WTC11 (cell line): ENCODE data around the gene NID2. TPM values are rescaled to one million over a fixed set of nuclear protein-coding genes. Genes with fewer than 3 reads are reported as not detected.

Experiments
- ATAC-seq: fragments of 200-7000 bp; cut with Tn5 transposase; 2 replicates; pipeline ENCODE4 v1.10.0; 2021; ENCODE audit warnings: mild to moderate bottlenecking, moderate library complexity
- CTCF ChIA-PET: fragments of 300-600 bp; sonication (Branson Sonifier 250); formaldehyde crosslinking; loops from one replicate; lab custom pipeline; 2021; ENCODE audit warnings: antibody characterized with exemption; lab: Charles Lee
- POLR2A ChIA-PET: fragments of 350-600 bp; sonication (Branson Sonifier 250); formaldehyde crosslinking; loops from one replicate; lab custom pipeline; 2021; ENCODE audit warnings: antibody characterized with exemption; lab: Charles Lee
- DNase-seq: peaks from one replicate; pipeline ENCODE4 v3.0.0; 2021; ENCODE audit warnings: low spot score
- H3K27ac Mint-ChIP-seq: 2 replicates; pipeline ENCODE4 v1.8.0; 2021; ENCODE audit warnings: mixed read lengths
- H3K27me3 Mint-ChIP-seq: 2 replicates; pipeline ENCODE4 v1.8.0; 2021; ENCODE audit warnings: low read depth, mild to moderate bottlenecking, moderate library complexity, mixed read lengths
- H3K36me3 Mint-ChIP-seq: 2 replicates; pipeline ENCODE4 v1.8.0; 2021; ENCODE audit warnings: mixed read lengths
- H3K4me1 Mint-ChIP-seq: 2 replicates; pipeline ENCODE4 v1.8.0; 2022; ENCODE audit warnings: mixed read lengths
- H3K4me3 Mint-ChIP-seq: 2 replicates; pipeline ENCODE4 v1.8.0; 2021; ENCODE audit warnings: mild to moderate bottlenecking, moderate library complexity, mixed read lengths
- H3K9me3 Mint-ChIP-seq: 2 replicates; pipeline ENCODE4 v1.8.0; 2021; ENCODE audit warnings: mixed read lengths
- ATF1 ChIP-seq: sonication (generic); formaldehyde crosslinking; IDR thresholded peaks from 2 replicates; pipeline ENCODE4 v1.8.1; 2023; ENCODE audit warnings: mild to moderate bottlenecking, moderate library complexity, missing genetic modification reagents
- ATF3 ChIP-seq: sonication (generic); formaldehyde crosslinking; conservative IDR thresholded peaks from 2 replicates; pipeline ENCODE4 v1.8.1; 2022; ENCODE audit warnings: mild to moderate bottlenecking, missing genetic modification reagents
- CBFB ChIP-seq: sonication (generic); formaldehyde crosslinking; IDR thresholded peaks from 2 replicates; pipeline ENCODE4 v1.8.1; 2022; ENCODE audit warnings: mild to moderate bottlenecking, low read depth, missing genetic modification reagents
- CREB1 ChIP-seq: sonication (generic); formaldehyde crosslinking; IDR thresholded peaks from 2 replicates; pipeline ENCODE4 v1.8.0; 2023; ENCODE audit warnings: mild to moderate bottlenecking, missing genetic modification reagents
- ESRRA ChIP-seq: sonication (generic); formaldehyde crosslinking; IDR thresholded peaks from 2 replicates; pipeline ENCODE4 v1.8.1; 2022; ENCODE audit warnings: mild to moderate bottlenecking, missing genetic modification reagents, borderline replicate concordance
- ETV6 ChIP-seq: sonication (generic); formaldehyde crosslinking; IDR thresholded peaks from 2 replicates; pipeline ENCODE4 v1.8.1; 2022; ENCODE audit warnings: mild to moderate bottlenecking, missing genetic modification reagents
- FOXP1 ChIP-seq: sonication (generic); formaldehyde crosslinking; IDR thresholded peaks from 2 replicates; pipeline ENCODE4 v1.8.0; 2022; ENCODE audit warnings: missing genetic modification reagents, mild to moderate bottlenecking, moderate library complexity, borderline replicate concordance
- JAZF1 ChIP-seq: fragments of 250-450 bp; sonication (Bioruptor Pico); IDR thresholded peaks from 2 replicates; pipeline ENCODE4 v1.9.0; 2021; ENCODE audit warnings: moderate library complexity, mild to moderate bottlenecking, inconsistent platforms
- MLX ChIP-seq: sonication (generic); formaldehyde crosslinking; IDR thresholded peaks from 2 replicates; pipeline ENCODE4 v1.8.1; 2023; ENCODE audit warnings: mild to moderate bottlenecking, missing genetic modification reagents, moderate library complexity
- NR3C1 ChIP-seq: sonication (generic); formaldehyde crosslinking; conservative IDR thresholded peaks from 2 replicates; pipeline ENCODE4 v1.8.1; 2023; ENCODE audit warnings: low read depth, mild to moderate bottlenecking, missing genetic modification reagents
- SMAD4 ChIP-seq: sonication (generic); formaldehyde crosslinking; IDR thresholded peaks from 2 replicates; pipeline ENCODE4 v1.8.0; 2022; ENCODE audit warnings: mild to moderate bottlenecking, missing genetic modification reagents
- TP53 ChIP-seq: sonication (generic); formaldehyde crosslinking; IDR thresholded peaks from 2 replicates; pipeline ENCODE4 v1.8.1; 2023; ENCODE audit warnings: mild to moderate bottlenecking, missing genetic modification reagents
- ZNF138 ChIP-seq: sonication (generic); formaldehyde crosslinking; conservative IDR thresholded peaks from 2 replicates; pipeline ENCODE4 v1.8.1; 2022; ENCODE audit warnings: mild to moderate bottlenecking, moderate library complexity, missing genetic modification reagents
- ZNF219 ChIP-seq: sonication (generic); formaldehyde crosslinking; IDR thresholded peaks from 2 replicates; pipeline ENCODE4 v1.8.0; 2023; ENCODE audit warnings: missing genetic modification reagents, mild to moderate bottlenecking, borderline replicate concordance
- ZNF263 ChIP-seq: sonication (generic); formaldehyde crosslinking; IDR thresholded peaks from 2 replicates; pipeline ENCODE4 v1.8.1; 2022; ENCODE audit warnings: low read depth, mild to moderate bottlenecking, moderate library complexity, missing genetic modification reagents
- ZNF396 ChIP-seq: fragments of 250-450 bp; sonication (Bioruptor Pico); IDR thresholded peaks from 2 replicates; pipeline ENCODE4 v1.8.0; 2021; ENCODE audit warnings: mild to moderate bottlenecking, moderate library complexity, borderline replicate concordance
- total RNA-seq: library from RNA; stranded (reverse); gene quantifications from 3 replicates; pipeline ENCODE4 v1.2.3, GENCODE V29; 2021
- TF ChIP-seq, protein P1 (sequence below): fragments of 250-450 bp; sonication (Bioruptor Pico); IDR thresholded peaks from 2 replicates; pipeline ENCODE4 v1.9.0; 2021; ENCODE audit warnings: moderate library complexity, mild to moderate bottlenecking, inconsistent platforms, borderline replicate concordance
- TF ChIP-seq, protein P2 (sequence below): sonication (generic); formaldehyde crosslinking; IDR thresholded peaks from 2 replicates; pipeline ENCODE4 v1.8.1; 2023; ENCODE audit warnings: mild to moderate bottlenecking, missing genetic modification reagents
- TF ChIP-seq, protein P3 (sequence below): sonication (generic); formaldehyde crosslinking; IDR thresholded peaks from 2 replicates; pipeline ENCODE4 v1.8.1; 2023; ENCODE audit warnings: mild to moderate bottlenecking, missing genetic modification reagents, moderate library complexity
- TF ChIP-seq, protein P4 (sequence below): fragments of 250-450 bp; sonication (Bioruptor Pico); IDR thresholded peaks from 2 replicates; pipeline ENCODE4 v1.8.0; 2021; ENCODE audit warnings: mild to moderate bottlenecking
- TF ChIP-seq, protein P5 (sequence below): fragments of 250-450 bp; sonication (Bioruptor Pico); IDR thresholded peaks from 2 replicates; pipeline ENCODE4 v2.1.2; 2022; ENCODE audit warnings: mild to moderate bottlenecking, moderate library complexity

The NID2 gene
- total RNA-seq, 1 experiment from 2014 or later = 5.4 TPM

DNA sequence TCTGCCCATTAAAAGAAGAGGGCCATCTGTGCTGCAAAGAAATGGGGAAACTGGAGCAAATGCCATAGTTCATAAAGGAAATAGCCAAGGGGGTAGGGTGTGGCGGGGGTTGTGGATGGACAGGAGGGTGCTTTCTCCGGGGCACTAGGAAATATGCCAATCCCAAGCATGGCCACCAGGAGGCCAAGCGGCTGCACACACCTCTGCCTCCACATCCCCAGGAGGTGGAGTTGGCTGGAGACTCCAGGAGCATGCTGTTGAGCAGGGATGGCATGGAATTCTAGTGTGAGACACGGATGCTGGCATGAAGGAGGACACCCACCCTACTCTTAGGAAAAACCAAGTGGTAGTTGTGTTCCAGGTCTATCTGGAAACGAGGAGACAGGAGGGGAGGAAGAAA is 25.2 kb downstream of the NID2 start (continued):
- no peak for TF ChIP-seq ATF3 (CRISPR knock-in tag)

DNA sequence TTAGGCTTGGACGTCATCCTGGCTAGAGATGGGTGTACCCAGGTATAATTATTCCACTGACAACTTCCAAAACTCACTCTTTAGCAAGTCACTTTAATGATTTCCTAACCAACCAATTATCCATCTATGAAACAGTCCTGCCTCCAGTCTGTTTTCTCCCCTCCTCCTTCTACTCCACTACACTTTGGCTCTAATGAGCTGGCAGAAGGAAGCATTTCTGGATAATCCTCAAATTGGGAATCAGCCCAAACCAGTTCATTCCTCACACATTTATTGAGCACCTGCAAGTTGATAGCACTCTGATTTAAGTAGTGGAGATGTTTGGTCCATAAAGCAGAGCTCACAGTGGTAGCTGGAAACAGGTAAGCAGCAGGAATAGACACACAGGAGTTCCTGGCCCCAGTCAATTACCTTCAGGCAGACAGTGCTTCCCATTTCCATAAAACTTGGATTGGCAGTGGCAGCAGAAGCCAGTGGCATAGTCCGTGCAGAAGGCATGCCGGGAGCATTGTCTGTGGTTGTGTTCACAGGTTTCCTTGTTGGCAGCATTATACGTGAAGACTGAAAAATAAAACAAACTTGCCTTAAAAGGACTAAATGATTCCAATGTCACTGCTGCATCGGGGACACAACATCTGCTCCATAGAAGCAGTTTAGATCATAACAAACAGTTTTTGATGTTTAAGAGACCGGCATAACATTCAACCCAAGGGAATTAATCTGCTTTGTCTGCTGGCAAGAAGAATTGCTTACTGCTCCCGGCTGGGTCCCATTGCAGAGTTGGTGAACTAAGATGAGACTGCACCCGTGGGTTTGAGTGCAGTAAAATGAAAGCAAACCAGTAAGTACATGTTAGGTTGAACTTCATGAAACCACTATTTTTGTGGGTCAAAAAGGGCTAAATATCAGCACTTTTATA is 26.2 kb downstream of the NID2 start:
- CTCF ChIA-PET = interaction anchor here (0.7 to 6.4 kb wide), 6 partner anchors 10 to 1264 kb away, joined by 3 to 55 read pairs (median 4); partner anchors contain the start of gene NID2
- Mint-ChIP-seq H3K9me3 (no peaks in the 10 kb centered on the region), H3K27me3 (no peaks in the 10 kb centered on the region; the same call in 1 of the 2 replicates), H3K4me1 (peaks cover 3% of the 10 kb centered on the region), H3K4me3 (no peak overlapping the region), H3K36me3 (no peaks in the 10 kb centered on the region), H3K27ac (no peak overlapping the region)
- TF ChIP-seq JAZF1 (no peak), ETV6 (CRISPR knock-in tag) (no peak), CBFB (CRISPR knock-in tag) (no peak), ZNF138 (no peak), ESRRA (no peak), FOXP1 (CRISPR knock-in tag) (no peak)
- TF ChIP-seq, protein P1, sequence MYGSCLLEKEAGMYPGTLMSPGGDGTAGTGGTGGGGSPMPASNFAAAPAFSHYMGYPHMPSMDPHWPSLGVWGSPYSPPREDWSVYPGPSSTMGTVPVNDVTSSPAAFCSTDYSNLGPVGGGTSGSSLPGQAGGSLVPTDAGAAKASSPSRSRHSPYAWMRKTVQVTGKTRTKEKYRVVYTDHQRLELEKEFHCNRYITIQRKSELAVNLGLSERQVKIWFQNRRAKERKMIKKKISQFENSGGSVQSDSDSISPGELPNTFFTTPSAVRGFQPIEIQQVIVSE (CRISPR knock-in tag) = no peak
- DNase-seq (no peak), ATAC-seq (no peak)
- POLR2A ChIA-PET = no interaction called here

- ATAC-seq = no peak
- Mint-ChIP-seq H3K27me3 (no peaks in the 10 kb centered on the region; the same call in 1 of the 2 replicates), H3K27ac (no peak overlapping the region), H3K36me3 (no peaks in the 10 kb centered on the region), H3K4me3 (no peak overlapping the region), H3K9me3 (no peaks in the 10 kb centered on the region), H3K4me1 (peaks cover 3% of the 10 kb centered on the region)
- CTCF ChIA-PET = interaction anchor here (0.6 to 1.7 kb wide), 3 partner anchors 25 to 31 kb away, joined by 3 to 5 read pairs (median 4); partner anchors contain the start of gene NID2
- TF ChIP-seq SMAD4 (CRISPR knock-in tag) (no peak), MLX (no peak), ZNF396 (no peak)
- TF ChIP-seq, protein P2, sequence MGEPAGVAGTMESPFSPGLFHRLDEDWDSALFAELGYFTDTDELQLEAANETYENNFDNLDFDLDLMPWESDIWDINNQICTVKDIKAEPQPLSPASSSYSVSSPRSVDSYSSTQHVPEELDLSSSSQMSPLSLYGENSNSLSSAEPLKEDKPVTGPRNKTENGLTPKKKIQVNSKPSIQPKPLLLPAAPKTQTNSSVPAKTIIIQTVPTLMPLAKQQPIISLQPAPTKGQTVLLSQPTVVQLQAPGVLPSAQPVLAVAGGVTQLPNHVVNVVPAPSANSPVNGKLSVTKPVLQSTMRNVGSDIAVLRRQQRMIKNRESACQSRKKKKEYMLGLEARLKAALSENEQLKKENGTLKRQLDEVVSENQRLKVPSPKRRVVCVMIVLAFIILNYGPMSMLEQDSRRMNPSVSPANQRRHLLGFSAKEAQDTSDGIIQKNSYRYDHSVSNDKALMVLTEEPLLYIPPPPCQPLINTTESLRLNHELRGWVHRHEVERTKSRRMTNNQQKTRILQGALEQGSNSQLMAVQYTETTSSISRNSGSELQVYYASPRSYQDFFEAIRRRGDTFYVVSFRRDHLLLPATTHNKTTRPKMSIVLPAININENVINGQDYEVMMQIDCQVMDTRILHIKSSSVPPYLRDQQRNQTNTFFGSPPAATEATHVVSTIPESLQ = no peak
- DNase-seq = no peak
- POLR2A ChIA-PET = no interaction called here
Measured at GRCh38 chr14:52040598-52040997, 28.3 kb downstream of the NID2 start.

DNA sequence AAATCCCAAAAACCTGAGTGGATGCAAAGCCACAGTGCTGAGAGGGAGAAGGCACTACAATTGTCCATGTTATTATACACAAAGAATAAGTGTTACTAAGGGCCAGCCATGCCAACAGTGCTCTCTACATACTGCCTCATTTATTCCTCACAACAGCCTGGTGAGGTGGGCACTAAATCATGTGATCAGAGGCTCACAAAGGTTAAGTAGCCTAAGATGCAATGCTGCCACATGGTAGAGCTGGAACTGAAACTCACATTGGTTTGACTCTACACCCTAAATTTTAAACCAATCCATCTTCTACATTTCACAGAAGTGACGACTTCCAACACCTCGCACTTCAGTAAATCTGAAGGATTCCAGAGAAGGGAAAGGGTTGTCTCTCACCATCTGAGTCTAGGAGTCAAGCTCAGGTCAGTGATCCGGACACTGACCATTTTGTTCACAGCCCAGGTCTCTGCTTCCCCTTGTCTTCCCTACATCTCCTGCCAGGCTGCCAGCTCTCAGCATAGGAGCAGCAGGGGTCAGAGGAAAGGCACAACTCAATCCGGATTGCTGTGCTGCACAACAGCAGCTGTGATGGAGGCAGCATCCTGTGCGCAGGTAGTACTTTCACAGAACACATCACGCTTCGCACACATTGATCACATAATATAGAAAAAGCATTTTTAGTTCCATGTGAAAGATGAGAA is 29.6 kb downstream of the NID2 start:
- ChIA-PET POLR2A (no interaction called here), CTCF (interaction anchor here (1.1 kb wide), 1 partner anchor 30 kb away, joined by 4 read pairs; the partner anchor contains the start of gene NID2)
- Mint-ChIP-seq H3K4me1 (peaks cover 3% of the 10 kb centered on the region), H3K27me3 (no peaks in the 10 kb centered on the region; the same call in 1 of the 2 replicates), H3K9me3 (no peaks in the 10 kb centered on the region), H3K27ac (no peak overlapping the region), H3K36me3 (no peaks in the 10 kb centered on the region), H3K4me3 (no peak overlapping the region)
- ATAC-seq = no peak
- no peak for DNase-seq
- TF ChIP-seq CREB1 (CRISPR knock-in tag) (no peak), SMAD4 (CRISPR knock-in tag) (no peak), ZNF263 (CRISPR knock-in tag) (no peak), ESRRA (no peak), ZNF219 (CRISPR knock-in tag) (no peak), ATF1 (CRISPR knock-in tag) (no peak), TP53 (CRISPR knock-in tag) (no peak), NR3C1 (CRISPR knock-in tag) (no peak)
- TF ChIP-seq, protein P3, sequence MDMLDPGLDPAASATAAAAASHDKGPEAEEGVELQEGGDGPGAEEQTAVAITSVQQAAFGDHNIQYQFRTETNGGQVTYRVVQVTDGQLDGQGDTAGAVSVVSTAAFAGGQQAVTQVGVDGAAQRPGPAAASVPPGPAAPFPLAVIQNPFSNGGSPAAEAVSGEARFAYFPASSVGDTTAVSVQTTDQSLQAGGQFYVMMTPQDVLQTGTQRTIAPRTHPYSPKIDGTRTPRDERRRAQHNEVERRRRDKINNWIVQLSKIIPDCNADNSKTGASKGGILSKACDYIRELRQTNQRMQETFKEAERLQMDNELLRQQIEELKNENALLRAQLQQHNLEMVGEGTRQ (CRISPR knock-in tag) = no peak
- TF ChIP-seq, protein P4, sequence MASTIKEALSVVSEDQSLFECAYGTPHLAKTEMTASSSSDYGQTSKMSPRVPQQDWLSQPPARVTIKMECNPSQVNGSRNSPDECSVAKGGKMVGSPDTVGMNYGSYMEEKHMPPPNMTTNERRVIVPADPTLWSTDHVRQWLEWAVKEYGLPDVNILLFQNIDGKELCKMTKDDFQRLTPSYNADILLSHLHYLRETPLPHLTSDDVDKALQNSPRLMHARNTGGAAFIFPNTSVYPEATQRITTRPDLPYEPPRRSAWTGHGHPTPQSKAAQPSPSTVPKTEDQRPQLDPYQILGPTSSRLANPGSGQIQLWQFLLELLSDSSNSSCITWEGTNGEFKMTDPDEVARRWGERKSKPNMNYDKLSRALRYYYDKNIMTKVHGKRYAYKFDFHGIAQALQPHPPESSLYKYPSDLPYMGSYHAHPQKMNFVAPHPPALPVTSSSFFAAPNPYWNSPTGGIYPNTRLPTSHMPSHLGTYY (CRISPR knock-in tag) = no peak
- TF ChIP-seq, protein P5, sequence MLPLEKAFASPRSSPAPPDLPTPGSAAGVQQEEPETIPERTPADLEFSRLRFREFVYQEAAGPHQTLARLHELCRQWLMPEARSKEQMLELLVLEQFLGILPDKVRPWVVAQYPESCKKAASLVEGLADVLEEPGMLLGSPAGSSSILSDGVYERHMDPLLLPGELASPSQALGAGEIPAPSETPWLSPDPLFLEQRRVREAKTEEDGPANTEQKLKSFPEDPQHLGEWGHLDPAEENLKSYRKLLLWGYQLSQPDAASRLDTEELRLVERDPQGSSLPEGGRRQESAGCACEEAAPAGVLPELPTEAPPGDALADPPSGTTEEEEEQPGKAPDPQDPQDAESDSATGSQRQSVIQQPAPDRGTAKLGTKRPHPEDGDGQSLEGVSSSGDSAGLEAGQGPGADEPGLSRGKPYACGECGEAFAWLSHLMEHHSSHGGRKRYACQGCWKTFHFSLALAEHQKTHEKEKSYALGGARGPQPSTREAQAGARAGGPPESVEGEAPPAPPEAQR (CRISPR knock-in tag) = no peak
